Ecto neural progenitor cell (in vitro differentiated cells): ENCODE measurements around the gene TMEM161A.
"Not testable (repeated sequence)": the region's sequence is repeated elsewhere in the genome, so short reads cannot be mapped to it uniquely, and the experiment has no call there.

Experiments used
- DNase-seq: peaks from one replicate; pipeline ENCODE4 v3.0.0-alpha.2; 2018; ENCODE audit warnings: low spot score

TMEM161A gene

GRCh38 chr19:19122902-19123301, 15.4 kb downstream of the TMEM161A start:
- DNase-seq = no peak

- DNase-seq = no peak
These were observed 16.9 kb downstream of the TMEM161A start for GRCh38 chr19:19121371-19121770.

GRCh38 chr19:19120308-19121231, 17.7 kb downstream of the TMEM161A start:
- peak; percentile 99 for DNase-seq

GRCh38 chr19:19119325-19120237, 18.7 kb downstream of the TMEM161A start:
- no peak for DNase-seq

GRCh38 chr19:19115954-19116353, 22.3 kb downstream of the TMEM161A start:
- DNase-seq = peak; percentile 73

GRCh38 chr19:19113040-19113626, 25.1 kb downstream of the TMEM161A start:
- DNase-seq = peak; percentile 74

GRCh38 chr19:19111967-19112580, 26.2 kb downstream of the TMEM161A start:
- DNase-seq = no peak

GRCh38 chr19:19111136-19111835, 27.0 kb downstream of the TMEM161A start:
- DNase-seq = no peak

GRCh38 chr19:19110410-19111135, 27.7 kb downstream of the TMEM161A start:
- peak; percentile 70 for DNase-seq

GRCh38 chr19:19109601-19110000, 28.7 kb downstream of the TMEM161A start:
- no peak for DNase-seq

- DNase-seq = no peak
These were observed 30.6 kb downstream of the TMEM161A start for GRCh38 chr19:19107654-19108053.

GRCh38 chr19:19106938-19107337, 31.3 kb downstream of the TMEM161A start:
- DNase-seq = not testable (repeated sequence)

GRCh38 chr19:19106056-19106551, 32.2 kb downstream of the TMEM161A start:
- DNase-seq = peak; percentile 81

- DNase-seq = peak; percentile 88
These were observed 32.8 kb downstream of the TMEM161A start for GRCh38 chr19:19105365-19106055.

- DNase-seq = no peak
These were observed 35.1 kb downstream of the TMEM161A start for GRCh38 chr19:19103167-19103566.

- not testable (repeated sequence) for DNase-seq
These were observed 35.7 kb downstream of the TMEM161A start for GRCh38 chr19:19102566-19102965.

GRCh38 chr19:19101540-19101939, 36.7 kb downstream of the TMEM161A start:
- no peak for DNase-seq

GRCh38 chr19:19098703-19099632, 39.3 kb downstream of the TMEM161A start:
- no peak for DNase-seq
